Activated CD4-positive, alpha-beta T cell treated with anti-CD3 and anti-CD28 coated beads, Interleukin-2, amount 50 U/mL, for 4 hours (primary cell): ENCODE measurements around the gene LRRC14B.
"Not testable (repeated sequence)": the region's sequence is repeated elsewhere in the genome, so short reads cannot be mapped to it uniquely, and the experiment has no call there.

Experiments
- DNase-seq, 2 experiments: peaks; one replicate each; pipeline ENCODE4 v3.0.0-alpha.2; 2020

LRRC14B gene

DNA sequence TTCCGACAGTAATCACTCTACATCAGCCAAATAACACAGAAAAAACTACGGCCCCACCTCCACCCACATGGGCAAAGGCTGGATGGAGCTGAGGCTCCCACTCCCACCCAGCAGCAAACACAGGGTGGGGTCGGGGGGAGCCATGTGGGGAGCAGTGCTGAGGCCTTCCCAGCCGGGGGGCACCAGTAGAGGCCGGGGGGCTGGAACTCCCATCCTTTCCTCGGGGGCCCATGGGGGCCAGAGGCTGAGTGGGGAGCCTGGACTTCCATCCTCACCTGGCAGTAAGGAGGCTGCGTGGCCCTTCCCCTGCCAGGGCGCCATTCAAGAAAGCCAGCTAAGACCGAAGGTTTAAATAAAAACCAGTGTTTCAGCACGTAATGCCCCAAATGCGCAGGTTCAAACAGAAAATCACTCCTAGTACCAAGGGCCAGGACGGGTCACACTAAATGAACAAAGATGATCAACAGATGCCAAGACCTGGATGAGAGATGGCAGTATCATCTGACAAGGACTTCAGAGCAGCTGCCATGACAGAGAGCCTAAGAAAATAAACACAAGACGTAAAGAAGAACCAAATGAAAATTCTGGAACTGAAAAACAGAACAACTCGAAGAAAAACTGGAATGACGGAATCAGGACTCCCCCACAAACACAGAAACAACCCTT, 17.3 kb downstream of the LRRC14B start:
- DNase-seq: no peak

DNA sequence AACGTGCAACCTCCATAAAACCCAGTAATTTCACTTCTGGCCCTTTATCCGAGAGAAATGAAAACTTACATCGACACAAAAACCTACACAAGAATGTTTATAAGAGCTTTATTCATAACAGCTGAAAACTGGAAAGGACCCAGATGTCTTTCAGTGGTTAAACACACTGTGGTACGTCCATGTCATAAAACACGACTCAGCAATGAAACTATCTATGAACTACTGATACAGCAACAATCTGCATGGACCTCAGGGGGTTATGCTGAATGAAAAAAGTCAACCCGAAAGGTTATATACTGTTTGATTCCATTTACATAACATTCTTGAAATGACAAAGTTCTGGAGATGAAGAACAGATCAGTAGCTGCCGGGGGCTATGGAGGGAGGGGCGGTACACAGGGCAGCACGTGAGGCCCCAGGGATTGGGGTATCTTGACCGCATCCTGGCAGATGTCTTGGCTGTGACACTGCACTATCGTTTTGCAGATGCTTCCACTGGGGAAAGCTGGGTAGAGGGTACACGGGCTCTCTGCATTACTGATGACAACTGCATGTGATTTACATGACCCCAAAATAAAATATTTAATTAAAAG, 22.6 kb downstream of the LRRC14B start:
- DNase-seq: no peak

DNA sequence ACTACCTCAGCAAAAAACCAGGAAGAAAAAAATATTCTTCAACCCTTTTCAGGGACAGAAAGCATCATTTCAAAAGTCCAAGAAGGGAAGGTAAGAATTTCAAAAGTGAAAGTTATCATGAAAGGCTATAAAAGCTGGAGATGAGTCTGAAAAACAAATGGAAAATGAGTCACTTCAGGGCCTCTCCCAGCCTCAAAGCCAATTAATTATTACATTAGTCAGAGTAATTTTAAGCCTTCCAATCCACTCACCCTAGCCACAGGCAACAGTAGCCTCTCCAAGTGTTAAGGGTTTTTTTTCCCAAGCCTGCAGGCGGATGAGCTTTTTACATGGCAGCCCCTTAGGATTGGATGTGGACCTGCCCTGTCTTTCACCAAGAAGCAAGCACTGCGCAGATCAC, 24.0 kb downstream of the LRRC14B start:
- DNase-seq: not testable (repeated sequence)

DNA sequence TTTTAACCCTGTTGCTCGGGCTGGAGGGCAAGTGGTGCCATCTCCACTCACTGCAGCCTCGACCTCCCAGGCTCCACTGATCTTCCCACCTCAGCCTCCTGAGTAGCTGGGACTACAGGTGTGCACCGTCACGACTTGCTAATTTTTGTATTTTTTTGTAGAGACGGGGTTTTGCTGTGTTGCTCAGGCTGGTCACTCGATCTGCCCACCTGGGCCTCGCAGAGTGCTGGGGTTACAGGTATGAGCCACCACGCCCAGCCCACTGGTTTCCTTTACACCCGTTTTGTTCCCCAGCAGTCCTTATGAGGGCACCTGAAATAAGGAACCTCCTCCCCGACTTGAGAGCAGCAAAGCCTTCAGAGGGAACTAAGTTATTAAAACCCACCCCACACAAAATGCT, 24.8 kb downstream of the LRRC14B start:
- DNase-seq: not testable (repeated sequence)

DNA sequence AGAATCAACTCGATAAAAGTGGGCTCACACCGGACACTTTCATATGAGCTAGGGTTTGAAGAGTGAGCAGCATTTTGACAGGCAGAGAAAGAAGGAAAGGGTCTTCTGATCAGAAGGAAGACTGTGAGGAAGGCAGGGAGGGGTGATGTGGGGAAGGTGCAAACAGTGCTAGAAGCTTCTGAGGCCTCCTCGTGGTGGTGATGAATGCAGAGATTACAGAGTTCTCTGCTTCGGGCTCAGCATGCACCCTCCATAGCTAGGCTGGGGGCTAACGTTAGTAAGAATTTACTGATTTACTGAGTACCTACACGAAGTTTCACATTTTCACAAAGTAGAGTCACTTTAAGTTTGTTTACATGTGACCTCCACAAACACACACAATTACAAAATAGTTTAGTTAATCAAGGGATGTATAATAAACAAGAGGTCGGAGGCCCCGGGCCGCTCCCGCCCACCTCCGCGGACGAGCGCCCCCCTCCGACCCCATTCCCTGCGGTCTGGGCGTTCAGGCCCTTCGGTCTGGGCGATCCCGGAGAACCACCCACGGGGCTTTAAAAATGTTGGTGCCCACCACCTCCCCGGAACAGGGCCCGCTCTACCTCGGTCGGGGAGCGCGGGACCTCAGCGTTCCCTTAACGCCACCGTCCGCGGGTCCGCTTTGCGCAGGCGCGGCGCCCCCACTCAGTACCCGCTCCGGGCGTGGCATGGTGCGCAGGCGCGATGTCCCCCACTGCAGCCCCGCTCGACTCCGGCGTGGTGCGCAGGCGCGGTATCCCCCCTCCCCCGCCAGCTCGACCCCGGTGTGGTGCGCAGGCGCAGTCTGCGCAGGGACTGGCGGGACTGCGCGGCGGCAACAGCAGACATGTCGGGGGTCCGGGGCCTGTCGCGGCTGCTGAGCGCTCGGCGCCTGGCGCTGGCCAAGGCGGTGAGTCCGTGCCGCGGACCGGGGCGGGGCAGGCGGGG, 26.5 kb downstream of the LRRC14B start, which contains the start of the genes CCDC127 and SDHA:
CCDC127 (minus strand) TSS at position 660 of the 963 bp plus-strand sequence. CDS start 1,304 bp downstream, outside the sequence.
SDHA (plus strand) TSS at position 827 of the 963 bp plus-strand sequence; CDS start at position 863, 36 bp downstream.
- peak; percentile 95 to 97 for DNase-seq

DNA sequence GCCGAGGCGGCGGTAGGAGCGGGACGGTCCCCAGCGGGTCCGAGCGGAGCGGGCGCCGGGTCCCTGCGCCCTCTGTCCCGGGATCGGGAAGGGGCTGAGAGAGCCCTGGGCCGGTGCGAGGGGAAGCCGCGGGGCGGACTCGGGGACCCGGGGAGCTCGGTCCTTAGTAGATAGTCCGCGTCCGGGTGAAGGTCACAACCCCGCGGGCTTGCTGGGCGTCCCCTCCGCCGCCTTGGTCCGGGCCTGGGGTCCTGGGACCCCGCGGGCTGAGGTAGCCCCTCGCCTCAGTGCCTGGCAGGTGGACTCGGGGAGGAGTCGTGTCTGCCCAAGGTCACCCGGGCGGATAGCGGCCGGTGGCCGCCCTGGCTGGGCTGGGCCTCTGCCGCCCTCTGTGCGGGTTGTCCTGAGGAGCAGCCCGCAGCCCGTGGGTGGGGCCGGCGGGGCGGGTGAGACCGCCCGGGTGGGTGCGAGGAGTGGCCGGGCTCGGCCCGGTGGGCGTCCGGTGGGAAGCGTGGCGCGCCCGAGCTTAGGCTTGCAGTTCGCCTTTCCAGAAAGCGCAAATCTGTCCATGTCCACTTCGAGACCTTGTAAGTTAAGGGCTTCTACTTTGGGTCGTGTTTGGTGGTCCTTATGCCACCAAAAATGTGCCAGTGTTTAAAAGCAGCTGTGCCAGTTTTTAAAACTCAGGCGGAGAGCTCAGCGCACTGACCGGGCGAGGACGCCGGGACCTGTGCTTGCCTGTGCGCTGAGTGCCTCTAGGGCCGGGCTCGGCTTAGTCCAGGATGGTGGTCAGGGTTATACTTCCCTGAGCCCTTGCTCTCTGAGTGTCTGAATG, 27.4 kb downstream of the LRRC14B start:
- peak in 1 of 2 experiments; percentile 5 for DNase-seq

DNA sequence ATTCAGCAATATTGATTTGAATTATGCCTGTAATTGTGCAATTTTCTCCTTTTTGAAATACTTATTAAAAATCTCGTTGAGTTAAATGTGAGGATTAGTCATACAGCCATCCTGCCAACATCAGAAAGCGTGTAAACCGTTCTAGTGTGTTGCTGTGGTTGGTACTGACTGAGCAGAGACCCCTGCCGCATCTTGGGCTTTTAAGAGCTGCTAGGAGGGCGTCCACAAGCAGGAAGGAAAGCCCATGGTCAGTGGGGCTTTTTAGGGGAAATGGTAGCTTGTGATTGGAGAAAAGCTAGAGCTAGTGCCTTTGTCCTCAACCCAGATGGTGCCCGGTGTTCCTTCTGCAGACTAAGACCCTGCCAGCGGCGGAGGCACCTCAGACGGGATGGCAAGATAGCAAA, 28.2 kb downstream of the LRRC14B start:
- peak in 1 of 2 experiments; percentile 1 for DNase-seq

DNA sequence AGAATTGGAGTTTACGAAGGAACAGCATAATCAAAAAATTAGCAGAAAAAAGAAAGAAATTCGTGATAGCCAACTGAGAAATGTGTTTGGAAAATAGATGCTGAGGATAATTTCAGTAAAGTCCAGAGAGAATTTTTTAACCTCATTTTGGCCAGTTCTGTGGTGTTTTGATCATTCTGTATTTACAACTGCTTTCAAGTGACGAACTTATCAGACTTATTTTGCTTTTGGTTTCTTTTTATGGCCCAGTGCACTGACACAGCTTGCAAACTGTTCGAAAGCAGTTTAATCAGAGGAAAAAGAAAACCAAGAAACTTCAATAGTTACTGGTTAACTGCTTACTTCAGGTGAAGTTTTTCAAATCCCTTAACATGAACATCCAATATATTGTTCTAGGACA, 28.7 kb downstream of the LRRC14B start:
- DNase-seq: no peak

DNA sequence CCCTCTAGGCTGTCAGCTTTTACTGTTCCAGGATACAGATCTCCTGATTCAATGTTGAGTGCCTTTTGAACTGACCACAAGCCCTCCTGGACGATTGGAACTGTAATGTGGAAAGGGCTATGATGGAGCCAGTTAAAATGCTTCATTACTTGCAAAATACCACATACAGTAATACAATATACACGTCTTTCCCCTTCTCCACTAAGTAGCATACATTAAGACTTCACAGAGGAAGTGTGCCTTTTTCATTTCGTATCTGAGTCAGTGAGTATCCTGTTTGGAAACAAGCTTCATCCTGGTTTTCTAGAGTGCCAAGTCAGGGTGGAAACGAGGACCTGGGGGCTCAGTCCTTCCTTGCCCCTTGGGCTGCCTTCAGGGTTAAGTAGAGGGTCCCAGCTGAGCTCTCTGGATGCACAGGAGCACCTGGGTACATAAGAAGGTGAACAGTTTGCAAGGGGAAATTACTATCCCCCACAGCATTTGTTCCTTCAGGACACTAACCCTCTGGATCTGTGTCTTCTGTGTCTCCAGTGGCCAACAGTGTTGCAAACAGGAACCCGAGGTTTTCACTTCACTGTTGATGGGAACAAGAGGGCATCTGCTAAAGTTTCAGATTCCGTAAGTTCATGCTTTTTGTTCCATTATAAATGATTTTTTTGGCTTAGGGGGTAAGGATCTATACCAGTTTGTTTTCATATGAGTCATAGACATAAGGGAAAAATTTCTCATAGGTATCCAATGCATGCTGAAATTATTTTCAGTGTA, 31.8 kb downstream of the LRRC14B start:
- not testable (repeated sequence) for DNase-seq

DNA sequence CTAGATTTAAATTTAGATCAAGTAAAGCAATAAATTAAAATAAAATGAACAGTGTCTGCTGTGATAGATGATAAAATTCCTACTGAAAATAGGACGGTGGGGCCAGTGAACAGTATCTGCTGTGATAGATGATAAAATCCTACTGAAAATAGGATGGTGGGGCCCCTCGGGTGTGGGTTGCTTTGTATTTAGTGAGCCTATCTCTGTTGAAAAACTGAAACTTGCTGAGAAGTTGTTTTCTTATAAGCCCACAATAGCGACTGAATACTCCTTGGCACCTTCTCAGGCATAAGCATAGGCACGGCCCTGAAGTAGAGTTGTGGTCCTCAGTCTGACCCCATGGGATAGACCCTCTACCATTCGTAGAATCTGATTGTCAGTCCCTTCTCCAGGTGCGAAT, 32.5 kb downstream of the LRRC14B start:
- no peak for DNase-seq

DNA sequence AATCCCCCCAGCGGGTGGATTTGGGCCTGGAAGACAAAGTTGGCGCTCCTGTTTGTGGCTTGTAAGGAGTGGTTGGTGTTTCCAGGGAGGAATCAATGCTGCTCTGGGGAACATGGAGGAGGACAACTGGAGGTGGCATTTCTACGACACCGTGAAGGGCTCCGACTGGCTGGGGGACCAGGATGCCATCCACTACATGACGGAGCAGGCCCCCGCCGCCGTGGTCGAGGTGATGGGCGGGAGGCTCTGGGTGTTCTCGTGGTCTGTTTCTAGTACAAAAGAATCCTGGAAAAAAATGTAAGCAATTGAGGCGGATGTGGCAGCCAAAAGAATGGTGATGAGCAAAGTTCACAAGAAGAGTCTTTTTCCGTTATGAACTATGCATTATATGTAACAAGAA, 34.0 kb downstream of the LRRC14B start:
- DNase-seq: no peak

DNA sequence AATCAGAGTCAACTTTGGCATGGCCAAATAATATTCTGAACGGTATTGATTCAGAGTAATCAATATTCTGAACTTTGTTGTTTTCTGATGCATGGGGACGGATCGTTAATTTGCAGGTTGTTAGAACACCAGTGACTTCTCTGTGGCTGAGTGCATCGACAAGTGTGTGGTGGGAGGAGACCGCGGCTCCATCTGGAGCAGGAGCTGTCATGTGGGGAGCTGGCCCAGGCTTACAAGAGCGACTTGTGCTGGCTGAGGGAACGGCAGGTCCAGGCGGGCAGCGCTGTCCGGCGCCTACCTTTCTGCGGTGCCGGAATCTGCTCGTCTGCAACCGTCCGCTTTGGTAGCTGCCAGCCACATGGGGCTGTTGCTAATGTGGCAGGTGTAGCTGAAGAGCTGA, 36.1 kb downstream of the LRRC14B start:
- not testable (repeated sequence) for DNase-seq

DNA sequence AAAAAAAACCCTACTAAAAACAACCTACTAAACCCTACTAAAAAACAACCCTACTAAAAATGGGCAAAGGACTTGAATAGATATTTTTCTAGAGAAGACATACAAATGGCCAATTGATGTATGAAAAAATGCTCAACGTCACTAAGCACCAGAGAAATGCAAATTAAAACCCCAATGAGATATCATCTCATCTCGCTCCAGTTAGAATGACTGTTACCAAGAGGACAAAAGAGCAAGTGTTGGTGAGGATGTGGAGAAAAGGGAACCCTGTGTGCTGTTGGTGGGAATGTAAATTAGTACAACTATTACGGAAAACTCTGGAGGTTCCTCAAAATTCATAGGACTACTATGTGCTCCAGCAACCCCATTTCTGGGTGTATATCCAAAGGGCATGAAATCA, 37.6 kb downstream of the LRRC14B start:
- DNase-seq: no peak

DNA sequence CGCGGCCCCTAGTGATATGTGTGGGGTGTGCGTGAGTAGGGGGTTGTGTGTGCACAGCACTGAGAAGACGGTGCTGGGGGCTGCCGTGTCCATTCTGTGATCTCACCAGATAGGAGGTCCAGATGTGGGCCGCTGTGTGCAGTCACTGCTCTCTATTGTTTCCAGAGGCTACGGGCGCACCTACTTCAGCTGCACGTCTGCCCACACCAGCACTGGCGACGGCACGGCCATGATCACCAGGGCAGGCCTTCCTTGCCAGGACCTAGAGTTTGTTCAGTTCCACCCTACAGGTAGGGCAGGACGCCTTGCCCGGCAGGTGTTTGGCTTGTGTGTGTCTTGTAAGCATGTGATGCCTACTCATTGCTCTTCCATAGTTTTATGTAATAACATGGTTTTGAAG, 39.4 kb downstream of the LRRC14B start:
- DNase-seq: no peak

DNA sequence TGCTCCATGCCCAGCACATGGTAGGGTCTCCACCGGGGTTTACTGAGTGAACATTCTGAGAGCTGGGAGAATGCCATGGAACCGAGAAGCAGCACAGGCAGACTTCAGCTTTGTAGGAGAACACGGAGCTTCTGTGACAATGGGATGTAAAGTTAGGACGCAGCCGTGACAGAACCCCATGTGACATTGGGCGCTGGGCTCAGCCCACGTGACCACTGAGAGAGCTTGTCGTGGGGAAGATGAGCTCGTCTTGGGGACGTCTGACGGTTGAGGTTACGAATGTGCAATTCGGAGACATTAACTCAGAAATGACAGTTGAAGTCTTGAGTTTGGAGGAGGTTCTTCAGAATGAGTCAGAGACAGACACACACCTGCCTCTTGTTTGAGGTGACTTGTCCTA, 40.4 kb downstream of the LRRC14B start:
- DNase-seq: no peak

DNA sequence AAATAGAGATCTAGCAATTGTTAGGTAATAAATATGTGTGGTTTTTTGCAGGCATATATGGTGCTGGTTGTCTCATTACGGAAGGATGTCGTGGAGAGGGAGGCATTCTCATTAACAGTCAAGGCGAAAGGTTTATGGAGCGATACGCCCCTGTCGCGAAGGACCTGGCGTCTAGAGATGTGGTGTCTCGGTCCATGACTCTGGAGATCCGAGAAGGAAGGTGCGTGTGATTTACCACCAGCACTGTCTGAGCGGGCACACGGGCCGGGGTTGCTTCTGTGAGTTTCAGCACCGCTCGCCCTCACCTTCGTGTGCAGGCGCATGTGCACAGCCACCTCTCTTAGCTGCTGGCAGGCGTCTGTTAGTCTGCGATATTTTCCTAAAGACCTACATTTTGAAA, 42.1 kb downstream of the LRRC14B start:
- not testable (repeated sequence) for DNase-seq

DNA sequence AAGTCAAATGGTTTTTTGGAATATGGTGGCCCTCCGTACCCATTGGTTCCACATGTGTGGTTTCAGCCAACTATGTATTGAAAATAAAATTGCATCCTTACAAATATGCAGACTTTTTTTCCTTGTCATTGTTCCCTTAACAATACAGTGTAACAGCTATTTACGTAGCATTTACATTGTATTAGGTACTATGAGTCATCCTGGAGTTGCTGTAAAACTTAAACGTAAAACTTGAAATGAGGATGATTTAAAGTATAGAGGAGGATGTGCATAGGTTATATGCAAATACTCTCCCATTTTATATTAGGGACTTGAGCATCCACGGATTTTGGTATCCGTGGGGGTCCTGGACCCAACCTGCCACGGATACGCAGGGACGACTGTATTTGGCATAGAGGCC, 43.2 kb downstream of the LRRC14B start:
- DNase-seq: no peak

DNA sequence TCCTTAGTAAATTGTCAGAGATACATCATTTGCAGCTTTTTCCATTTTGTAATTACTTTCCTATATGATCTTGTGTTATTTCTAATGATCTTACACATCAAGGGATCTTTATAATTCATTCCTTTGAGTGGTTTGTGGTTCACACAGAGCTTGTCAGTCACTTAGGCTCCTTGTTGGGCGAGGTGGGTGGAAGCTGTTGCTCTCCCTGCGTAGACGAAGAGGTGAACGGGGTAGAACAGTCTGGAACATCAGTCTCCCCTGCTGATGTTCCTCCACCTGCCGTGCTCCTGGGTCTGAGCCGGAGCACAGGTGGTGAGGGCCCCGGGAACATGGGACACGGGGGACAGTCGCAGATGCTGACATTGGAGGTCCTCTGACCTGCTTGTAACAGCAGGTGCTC, 44.2 kb downstream of the LRRC14B start:
- not testable (repeated sequence) for DNase-seq

DNA sequence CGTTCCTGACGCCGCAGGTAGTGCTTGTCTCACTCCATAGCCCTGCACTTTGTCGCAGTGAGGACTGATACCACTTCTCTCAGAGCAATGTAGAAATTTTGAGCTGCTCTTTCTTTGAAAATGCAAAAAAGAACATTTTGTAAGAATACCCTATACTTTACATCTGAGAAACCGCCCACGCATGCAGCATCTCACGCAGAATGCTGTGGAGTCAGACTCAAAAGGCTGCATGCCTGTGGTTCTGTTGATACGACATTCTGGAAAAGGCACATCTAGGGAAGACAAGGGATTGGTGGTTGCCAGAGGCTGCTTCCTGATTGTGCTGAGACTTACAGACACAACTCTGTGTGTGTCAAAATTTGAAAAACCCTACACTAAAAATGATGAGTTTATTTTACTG, 46.6 kb downstream of the LRRC14B start:
- DNase-seq: not testable (repeated sequence)

DNA sequence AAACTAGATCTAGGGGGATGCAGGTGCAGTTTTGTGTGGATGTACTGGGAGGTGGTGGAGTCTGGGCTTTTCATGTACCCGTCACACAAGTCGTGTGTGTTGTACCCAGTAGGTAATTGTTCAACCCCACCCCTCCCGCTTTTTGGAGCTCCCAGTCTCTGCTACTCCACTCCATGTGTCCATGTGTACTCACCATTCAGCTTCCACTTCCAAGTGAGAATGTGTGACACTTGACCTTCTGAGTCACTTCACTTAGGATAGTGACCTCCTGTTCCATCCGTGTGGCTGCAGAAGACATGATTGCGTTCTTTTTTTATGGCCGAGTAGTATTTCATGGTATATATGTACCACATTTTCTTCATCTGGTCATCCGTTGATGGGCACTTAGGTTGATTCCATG, 49.3 kb downstream of the LRRC14B start:
- not testable (repeated sequence) for DNase-seq

DNA sequence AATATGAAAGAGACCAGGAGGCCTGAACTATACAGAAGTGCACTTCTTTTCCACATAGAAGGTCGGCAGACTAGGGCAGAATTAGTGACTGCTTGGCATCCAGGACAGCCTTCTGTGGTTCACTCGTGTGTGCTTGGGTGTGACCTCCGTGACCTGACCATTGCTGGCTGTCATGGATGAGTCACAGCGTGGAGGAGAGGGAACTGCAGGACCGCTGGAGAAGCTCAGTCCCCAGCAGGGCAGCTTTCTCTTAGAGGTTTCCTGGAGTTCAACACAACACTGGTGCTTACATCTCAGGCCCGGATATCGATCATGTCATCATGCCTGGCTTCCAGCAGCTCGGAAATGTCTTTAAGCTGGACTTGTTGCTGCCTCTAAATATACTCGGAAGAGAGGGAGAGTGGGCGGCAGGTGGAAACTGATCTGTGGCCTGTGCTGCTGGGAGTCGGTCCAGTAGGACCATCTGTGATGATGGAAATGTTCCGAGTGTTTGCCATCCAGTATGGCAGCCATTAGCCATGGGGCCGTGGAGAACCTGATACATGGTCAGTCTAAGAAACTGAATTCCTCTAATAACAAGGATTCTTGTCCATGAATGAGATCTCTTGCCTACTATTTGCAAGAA, 49.9 kb downstream of the LRRC14B start:
- DNase-seq: not testable (repeated sequence)
